Ovary (tissue), 3 donors: ENCODE results near the gene ATP2A2.

Experiments used
- CTCF ChIP-seq, 3 donors: fragments of 450-650 bp in 2 of 3; fragments of 200-600 bp in 1 of 3; IDR thresholded peaks; one replicate each; pipeline versions ENCODE4 v1.5.1 to v1.8.0; 2016 to 2022; ENCODE audit warnings: antibody characterized with exemption in 3 of 3, mild to moderate bottlenecking in 1 of 3
- EP300 ChIP-seq: sonication (generic); formaldehyde crosslinking; IDR thresholded peaks from one replicate; pipeline ENCODE4 v1.6.1; 2017; ENCODE audit warnings: antibody characterized with exemption
- donor health status: DM: no; HTN: no; CAD: no.

GRCh38 chr12:110370732-110371231 is 89.7 kb downstream of the ATP2A2 start:
- TF ChIP-seq EP300 (no peak), CTCF (IDR thresholded peaks at IDR 0.05) (no peak)
